ENCODE results near the gene MPPE1. TPM values are rescaled to one million over a fixed set of nuclear protein-coding genes. Genes with fewer than 3 reads are reported as not detected.

MPPE1 gene
- total and polyA plus RNA-seq, 9 of the 15 experiments (the other 6 are each of a cell fraction or from before 2014, with no cell fraction given): 10.7 to 19.5 (median 13.3) TPM

GRCh38 chr18:11951390-11951851, 43.3 kb upstream of the MPPE1 start (continued):
- TF ChIP-seq BACH1 (tag; IDR thresholded peaks at IDR 0.05) (no peak), ZEB2 (IDR thresholded peaks at IDR 0.05) (no peak; the same call in 1 of the 2 replicates), MCM3 (IDR thresholded peaks at IDR 0.05) (no peak), ZNF77 (CRISPR knock-in tag; IDR thresholded peaks at IDR 0.05) (no peak), ZNF184 (CRISPR knock-in tag; IDR thresholded peaks at IDR 0.05) (no peak), SRSF3 (IDR thresholded peaks at IDR 0.05; ENCODE audit: insufficient read depth, low read length) (no peak), ZNF445 (CRISPR knock-in tag; IDR thresholded peaks at IDR 0.05; ENCODE audit: low read depth) (no peak), PURB (CRISPR knock-in tag; IDR thresholded peaks at IDR 0.05; ENCODE audit: low read depth) (no peak), JUN (IDR thresholded peaks at IDR 0.05; ENCODE audit: borderline replicate concordance, low read depth, low read length) (no peak), JUN (CRISPR knock-in tag; IDR thresholded peaks at IDR 0.05; ENCODE audit: borderline replicate concordance) (no peak), GABPB1 (CRISPR knock-in tag; IDR thresholded peaks at IDR 0.05) (no peak), NR2C1 (IDR thresholded peaks at IDR 0.05) (no peak), NR2C1 (tag; IDR thresholded peaks at IDR 0.05) (no peak), ZNF589 (CRISPR knock-in tag; IDR thresholded peaks at IDR 0.05; ENCODE audit: low read depth) (no peak), PTTG1 (tag; IDR thresholded peaks at IDR 0.05; ENCODE audit: low read depth) (no peak), BRF1 (IDR thresholded peaks at IDR 0.05; ENCODE audit: borderline replicate concordance, extremely low read depth, insufficient read length) (no peak), ZBTB8A (IDR thresholded peaks at IDR 0.05; ENCODE audit: partially characterized antibody) (no peak), XRCC4 (IDR thresholded peaks at IDR 0.05; ENCODE audit: extremely low read depth, insufficient read depth, insufficient read length) (no peak), CBX3 (IDR thresholded peaks at IDR 0.05; ENCODE audit: borderline replicate concordance in 1 of 2, low read length in 2 of 2) (no peak), BRD4 (IDR thresholded peaks at IDR 0.05) (no peak), JUND (IDR thresholded peaks at IDR 0.05; ENCODE audit: borderline replicate concordance, low read depth, low read length) (peak; percentile 59; the same call in 1 of the 2 replicates), JUND (tag; IDR thresholded peaks at IDR 0.05; ENCODE audit: borderline replicate concordance, low read depth, low read length) (no peak; the same call in 2 of the 3 replicates), ZNF395 (CRISPR knock-in tag; IDR thresholded peaks at IDR 0.05) (no peak; the same call in 1 of the 2 replicates), ZBTB2 (IDR thresholded peaks at IDR 0.05) (no peak; the same call in 1 of the 2 replicates), ZFP30 (CRISPR knock-in tag; IDR thresholded peaks at IDR 0.05; ENCODE audit: borderline replicate concordance) (no peak), BHLHE40 (IDR thresholded peaks at IDR 0.05; ENCODE audit: low read length) (peak; percentile 83), POLR2G (IDR thresholded peaks at IDR 0.05; ENCODE audit: low read depth, low read length) (no peak), ZC3H8 (IDR thresholded peaks at IDR 0.05) (no peak), ZNF197 (CRISPR knock-in tag; IDR thresholded peaks at IDR 0.05; ENCODE audit: low read depth) (no peak), HSF4 (CRISPR knock-in tag; IDR thresholded peaks at IDR 0.05; ENCODE audit: borderline replicate concordance) (no peak), RNF2 (IDR thresholded peaks at IDR 0.05) (no peak), RBM25 (IDR thresholded peaks at IDR 0.05; ENCODE audit: low read depth, low read length, severe bottlenecking) (no peak)
